H9 (cell line): ENCODE measurements around the gene TCF15. TPM values are rescaled to one million over a fixed set of nuclear protein-coding genes. Genes with fewer than 3 reads are reported as not detected.

ENCODE experiments used
- DNase-seq: peaks from one replicate; pipeline ENCODE4 v3.0.0-alpha.2; 2017
- H2AFZ ChIP-seq: one replicate; pipeline ENCODE4 v1.6.1; 2013; ENCODE audit warnings: mild to moderate bottlenecking, low read length, control low read depth, moderate library complexity
- H2AK5ac ChIP-seq: 2 replicates; pipeline ENCODE4 v1.6.1; 2013; ENCODE audit warnings: low read length, control low read depth, mixed read lengths; ENCODE audit not compliant: insufficient read length
- H2BK120ac ChIP-seq: one replicate; pipeline ENCODE4 v1.6.1; 2013; ENCODE audit warnings: low read depth, mild to moderate bottlenecking, low read length, control low read depth, inconsistent platforms; ENCODE audit not compliant: poor library complexity, severe bottlenecking
- H2BK12ac ChIP-seq: 2 replicates; pipeline ENCODE4 v1.6.1; 2013; ENCODE audit warnings: low read length, control low read depth, mixed read lengths, low read depth; ENCODE audit not compliant: insufficient read length
- H2BK15ac ChIP-seq: 2 replicates; pipeline ENCODE4 v1.6.1; 2013; ENCODE audit warnings: low read depth, low read length, control low read depth
- H2BK20ac ChIP-seq: one replicate; pipeline ENCODE4 v1.6.1; 2013; ENCODE audit warnings: low read depth, mild to moderate bottlenecking, low read length, control low read depth, inconsistent platforms; ENCODE audit not compliant: poor library complexity, severe bottlenecking
- H2BK5ac ChIP-seq: 2 replicates; pipeline ENCODE4 v1.6.1; 2013; ENCODE audit warnings: low read length, control low read depth, mixed read lengths; ENCODE audit not compliant: insufficient read length
- H3K14ac ChIP-seq: 2 replicates; pipeline ENCODE4 v1.6.1; 2013; ENCODE audit warnings: low read length, control low read depth; ENCODE audit not compliant: insufficient read depth
- H3K18ac ChIP-seq: 2 replicates; pipeline ENCODE4 v1.6.1; 2013; ENCODE audit warnings: low read depth, mild to moderate bottlenecking, mixed read lengths, low read length, control low read depth; ENCODE audit not compliant: insufficient read length
- H3K23ac ChIP-seq: 2 replicates; pipeline ENCODE4 v1.6.1; 2013; ENCODE audit warnings: low read length, control low read depth, mixed read lengths, low read depth; ENCODE audit not compliant: insufficient read length
- H3K23me2 ChIP-seq: 2 replicates; pipeline ENCODE4 v1.6.1; 2013; ENCODE audit warnings: low read depth, mild to moderate bottlenecking, mixed read lengths, low read length, control low read depth; ENCODE audit not compliant: insufficient read length, poor library complexity, severe bottlenecking
- H3K27ac ChIP-seq: 2 replicates; pipeline ENCODE4 v1.5.1; 2013; ENCODE audit warnings: low read length, control low read depth, mixed read lengths, low read depth; ENCODE audit not compliant: insufficient read length
- H3K27me3 ChIP-seq: 2 replicates; pipeline ENCODE4 v1.6.1; 2013; ENCODE audit warnings: low read length, control low read depth, inconsistent platforms; ENCODE audit not compliant: insufficient read depth
- H3K4ac ChIP-seq: 2 replicates; pipeline ENCODE4 v1.6.1; 2013; ENCODE audit warnings: low read depth, mild to moderate bottlenecking, control low read depth, inconsistent platforms, low read length, moderate library complexity
- H3K4me1 ChIP-seq: 2 replicates; pipeline ENCODE4 v1.6.1; 2013; ENCODE audit warnings: low read length, control low read depth, inconsistent platforms; ENCODE audit not compliant: insufficient read depth
- H3K4me2 ChIP-seq: 2 replicates; pipeline ENCODE4 v1.6.1; 2013; ENCODE audit warnings: low read length, control low read depth, mixed read lengths; ENCODE audit not compliant: insufficient read length, insufficient read depth
- H3K56ac ChIP-seq: 2 replicates; pipeline ENCODE4 v1.6.1; 2013; ENCODE audit warnings: low read depth, mild to moderate bottlenecking, mixed read lengths, low read length, control low read depth; ENCODE audit not compliant: insufficient read length
- H3K79me1 ChIP-seq: 2 replicates; pipeline ENCODE4 v1.6.1; 2013; ENCODE audit warnings: low read depth, mild to moderate bottlenecking, moderate library complexity, low read length, control low read depth, inconsistent platforms; ENCODE audit not compliant: insufficient read depth, poor library complexity, severe bottlenecking
- H3K79me2 ChIP-seq: 2 replicates; pipeline ENCODE4 v1.6.1; 2013; ENCODE audit warnings: low read length, control low read depth, inconsistent platforms; ENCODE audit not compliant: insufficient read depth
- H3K9ac ChIP-seq: 2 replicates; pipeline ENCODE4 v1.6.1; 2013; ENCODE audit warnings: low read length, control low read depth, mixed read lengths; ENCODE audit not compliant: insufficient read length; ENCODE audit errors: extremely low read depth
- H3K9me3 ChIP-seq: one replicate; pipeline ENCODE4 v1.6.1; 2013; ENCODE audit warnings: low read depth, low read length, inconsistent platforms; ENCODE audit not compliant: control insufficient read depth
- H3T11ph ChIP-seq: one replicate; pipeline ENCODE4 v1.6.1; 2013; ENCODE audit warnings: mild to moderate bottlenecking, low read length, control low read depth, inconsistent platforms
- H4K20me1 ChIP-seq: one replicate; pipeline ENCODE4 v1.6.1; 2013; ENCODE audit not compliant: control insufficient read depth, insufficient read length, insufficient read depth
- H4K5ac ChIP-seq: 2 replicates; pipeline ENCODE4 v1.6.1; 2013; ENCODE audit warnings: low read depth, mild to moderate bottlenecking, mixed read lengths, low read length, control low read depth; ENCODE audit not compliant: insufficient read length
- H4K8ac ChIP-seq: replicated peaks from 2 replicates; pipeline ENCODE4 v1.6.1; 2013; ENCODE audit warnings: low read length, control low read depth, mixed read lengths, low read depth; ENCODE audit not compliant: insufficient read length
- H4K91ac ChIP-seq: 2 replicates; pipeline ENCODE4 v1.6.1; 2013; ENCODE audit warnings: low read depth, mild to moderate bottlenecking, moderate library complexity, mixed read lengths, low read length, control low read depth; ENCODE audit not compliant: insufficient read length
- H3K27ac Mint-ChIP-seq, 3 experiments: 2 replicates in 2 of 3; 3 replicates in 1 of 3; pipeline ENCODE4 v1.8.0; 2020 to 2021; ENCODE audit warnings: mixed read lengths in 3 of 3, mild to moderate bottlenecking in 1 of 3, moderate library complexity in 1 of 3
- H3K27me3 Mint-ChIP-seq: 2 replicates; pipeline ENCODE4 v1.8.0; 2021; ENCODE audit warnings: low read depth, mild to moderate bottlenecking, moderate library complexity, mixed read lengths
- H3K36me3 Mint-ChIP-seq, 3 experiments: 2 replicates in 2 of 3; 3 replicates in 1 of 3; pipeline ENCODE4 v1.8.0; 2020 to 2021; ENCODE audit warnings: low read depth in 3 of 3, mixed read lengths in 3 of 3; ENCODE audit not compliant: insufficient read depth in 1 of 3
- H3K4me1 Mint-ChIP-seq, 2 experiments: 2 replicates each; pipeline ENCODE4 v1.8.0; 2020; ENCODE audit warnings: mixed read lengths in 2 of 2
- H3K4me3 Mint-ChIP-seq, 2 experiments: 2 replicates in 1 of 2; 3 replicates in 1 of 2; pipeline ENCODE4 v1.8.0; 2020 to 2021; ENCODE audit warnings: mild to moderate bottlenecking in 2 of 2, mixed read lengths in 2 of 2, moderate library complexity in 1 of 2
- H3K9me3 Mint-ChIP-seq, 2 experiments: 2 replicates in 1 of 2; 3 replicates in 1 of 2; pipeline ENCODE4 v1.8.0; 2020; ENCODE audit warnings: mild to moderate bottlenecking in 2 of 2, mixed read lengths in 2 of 2, moderate library complexity in 1 of 2
- whole genome bisulfite sequencing: extraction: QIAGEN DNeasy Blood & Tissue Kit; methylation state at CpG from one replicate; pipeline ENCODE4 v1.1.7; 2013; ENCODE audit warnings: missing lambda C conversion rate, low lambda C conversion rate, mixed read lengths; ENCODE audit not compliant: insufficient read length; ENCODE audit errors: extremely low coverage; 5-methylcytosine and 5-hydroxymethylcytosine counted together
- total RNA-seq: library from RNA; stranded (reverse); gene quantifications from 2 replicates; pipeline ENCODE4 v1.2.1, GENCODE V29; 2021
- TF ChIP-seq, protein P1 (sequence below): fragments of 200-600 bp; sonication (generic); conservative IDR thresholded peaks from 3 replicates; pipeline ENCODE4 v1.8.0; 2021; ENCODE audit warnings: antibody characterized with exemption, mild to moderate bottlenecking

Gene TCF15
- total RNA-seq, 1 experiment from 2014 or later = 2.0 TPM

DNA sequence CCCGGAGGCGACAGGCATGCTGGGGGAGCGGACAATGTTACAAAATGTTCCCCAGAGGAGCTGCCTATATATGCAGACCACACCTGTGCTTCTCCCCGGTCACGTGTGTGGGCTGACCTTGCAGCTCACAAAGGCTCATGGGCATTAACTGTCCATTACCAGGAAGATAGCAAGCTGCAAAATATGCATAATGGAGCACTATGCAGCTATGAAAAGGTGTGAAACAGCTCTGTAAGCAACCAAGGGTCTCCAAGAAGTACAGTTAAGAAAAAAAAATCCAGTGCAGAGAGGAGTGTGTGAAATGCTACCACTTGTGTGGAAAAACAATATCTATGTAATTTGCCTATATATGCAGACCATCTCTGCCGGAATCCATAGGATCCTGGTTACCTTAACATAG is 9.4 kb downstream of the TCF15 start:
- H3K27ac Mint-ChIP-seq = no peak overlapping the region
- Histone ChIP-seq H2AK5ac (no peak overlapping the region), H3K9me3 (no peaks in the 10 kb centered on the region), H4K8ac (no peak overlapping the region), H2BK20ac (no peak overlapping the region), H3K27ac (no peak overlapping the region), H4K91ac (no peak overlapping the region), H3K14ac (no peak overlapping the region), H3K4me2 (no peak overlapping the region), H3K79me2 (no peaks in the 10 kb centered on the region), H2BK15ac (no peak overlapping the region), H3K56ac (no peak overlapping the region), H3K23ac (no peak overlapping the region), H2BK12ac (no peak overlapping the region), H4K5ac (no peak overlapping the region), H4K20me1 (no peaks in the 10 kb centered on the region), H3K79me1 (no peaks in the 10 kb centered on the region), H3K23me2 (no peaks in the 10 kb centered on the region), H3T11ph (no peak overlapping the region), H3K4ac (no peak overlapping the region), H2BK120ac (no peak overlapping the region), H3K9ac (no peak overlapping the region), H2BK5ac (no peak overlapping the region), H3K18ac (no peak overlapping the region), H3K4me1 (no peaks in the 10 kb centered on the region), H2AFZ (no peak overlapping the region), H3K27me3 (no peaks in the 10 kb centered on the region)
- H3K9me3 Mint-ChIP-seq = no peaks in the 10 kb centered on the region
- H3K27me3 Mint-ChIP-seq = no peaks in the 10 kb centered on the region
- H3K4me1 Mint-ChIP-seq = peaks cover 0 to 2% of the 10 kb centered on the region in 2 experiments; a peak in 2 of 4 replicates
- no peak for DNase-seq
- peaks cover 0 to 3% (median 2%) of the 10 kb centered on the region in 3 experiments; a peak in 3 of 7 replicates for H3K36me3 Mint-ChIP-seq
- no peak overlapping the region for H3K4me3 Mint-ChIP-seq
- TF ChIP-seq, protein P1, sequence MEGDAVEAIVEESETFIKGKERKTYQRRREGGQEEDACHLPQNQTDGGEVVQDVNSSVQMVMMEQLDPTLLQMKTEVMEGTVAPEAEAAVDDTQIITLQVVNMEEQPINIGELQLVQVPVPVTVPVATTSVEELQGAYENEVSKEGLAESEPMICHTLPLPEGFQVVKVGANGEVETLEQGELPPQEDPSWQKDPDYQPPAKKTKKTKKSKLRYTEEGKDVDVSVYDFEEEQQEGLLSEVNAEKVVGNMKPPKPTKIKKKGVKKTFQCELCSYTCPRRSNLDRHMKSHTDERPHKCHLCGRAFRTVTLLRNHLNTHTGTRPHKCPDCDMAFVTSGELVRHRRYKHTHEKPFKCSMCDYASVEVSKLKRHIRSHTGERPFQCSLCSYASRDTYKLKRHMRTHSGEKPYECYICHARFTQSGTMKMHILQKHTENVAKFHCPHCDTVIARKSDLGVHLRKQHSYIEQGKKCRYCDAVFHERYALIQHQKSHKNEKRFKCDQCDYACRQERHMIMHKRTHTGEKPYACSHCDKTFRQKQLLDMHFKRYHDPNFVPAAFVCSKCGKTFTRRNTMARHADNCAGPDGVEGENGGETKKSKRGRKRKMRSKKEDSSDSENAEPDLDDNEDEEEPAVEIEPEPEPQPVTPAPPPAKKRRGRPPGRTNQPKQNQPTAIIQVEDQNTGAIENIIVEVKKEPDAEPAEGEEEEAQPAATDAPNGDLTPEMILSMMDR = no peak
- whole genome bisulfite sequencing = no CpG with 5 or more reads among the region's 6 CpGs
